ENCODE data around the gene BARHL1.

GRCh38 chr9:132578367-132578932 is 4.0 kb upstream of the BARHL1 start:
- TF ChIP-seq, protein P1, sequence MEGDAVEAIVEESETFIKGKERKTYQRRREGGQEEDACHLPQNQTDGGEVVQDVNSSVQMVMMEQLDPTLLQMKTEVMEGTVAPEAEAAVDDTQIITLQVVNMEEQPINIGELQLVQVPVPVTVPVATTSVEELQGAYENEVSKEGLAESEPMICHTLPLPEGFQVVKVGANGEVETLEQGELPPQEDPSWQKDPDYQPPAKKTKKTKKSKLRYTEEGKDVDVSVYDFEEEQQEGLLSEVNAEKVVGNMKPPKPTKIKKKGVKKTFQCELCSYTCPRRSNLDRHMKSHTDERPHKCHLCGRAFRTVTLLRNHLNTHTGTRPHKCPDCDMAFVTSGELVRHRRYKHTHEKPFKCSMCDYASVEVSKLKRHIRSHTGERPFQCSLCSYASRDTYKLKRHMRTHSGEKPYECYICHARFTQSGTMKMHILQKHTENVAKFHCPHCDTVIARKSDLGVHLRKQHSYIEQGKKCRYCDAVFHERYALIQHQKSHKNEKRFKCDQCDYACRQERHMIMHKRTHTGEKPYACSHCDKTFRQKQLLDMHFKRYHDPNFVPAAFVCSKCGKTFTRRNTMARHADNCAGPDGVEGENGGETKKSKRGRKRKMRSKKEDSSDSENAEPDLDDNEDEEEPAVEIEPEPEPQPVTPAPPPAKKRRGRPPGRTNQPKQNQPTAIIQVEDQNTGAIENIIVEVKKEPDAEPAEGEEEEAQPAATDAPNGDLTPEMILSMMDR (IDR thresholded peaks at IDR 0.05; ENCODE audit: poor library complexity, severe bottlenecking) = no peak
- TF ChIP-seq RAD21 (conservative IDR thresholded peaks at IDR 0.05) = no peak
- TF ChIP-seq EP300 (conservative IDR thresholded peaks at IDR 0.05; ENCODE audit: poor library complexity, severe bottlenecking) = no peak

All from neural cell (in vitro differentiated cells).